ENCODE measurements around the gene NAA25. TPM values are rescaled to one million over a fixed set of nuclear protein-coding genes. Genes with fewer than 3 reads are reported as not detected.
A peak's percentile ranks its signal among the peaks of the same experiment; 100 is the strongest.

NAA25 gene
- 10 to 100 TPM in 1 of 3 donors, 1 to 10 TPM in 2; 3.9 to 20.3 (median 9.4) TPM for polyA plus RNA-seq

GRCh38 chr12:112108202-112109079 lies at the start of gene NAA25:
Gene NAA25, minus strand, starts transcription at chr12:112108783. Its CDS starts 10 bp downstream, at chr12:112108773.
- Mint-ChIP-seq H3K9me3 (no peaks in the 10 kb centered on the region), H3K27ac (peak within 1 kb of the TSS; percentile 85 to 98 (median 96)), H3K4me1 (peaks cover 36 to 52% of the 10 kb centered on the region in 2 donors), H3K36me3 (no peaks in the 10 kb centered on the region), H3K4me3 (peak within 1 kb of the TSS; percentile 96 to 98 (median 98)), H3K27me3 (ENCODE audit: low read depth in 3 of 3) (peaks cover 4 to 8% (median 5%) of the 10 kb centered on the region in 3 donors)
- peak; percentile 83 to 86 (median 85) for DNase-seq

- peaks cover 22 to 23% of the 10 kb centered on the region in 2 donors for H3K4me1 Mint-ChIP-seq
- H3K36me3 Mint-ChIP-seq: peaks cover 38 to 75% (median 57%) of the 10 kb centered on the region in 3 donors
- DNase-seq: no peak
- peak overlapping the region in 1 of 6 donors; percentile 1 for H3K27ac Mint-ChIP-seq
- H3K27me3 Mint-ChIP-seq (ENCODE audit: low read depth in 3 of 3): peaks cover 0 to 8% (median 1%) of the 10 kb centered on the region in 3 donors
- no peak overlapping the region for H3K4me3 Mint-ChIP-seq
- H3K9me3 Mint-ChIP-seq: peaks cover 0 to 13% (median 9%) of the 10 kb centered on the region in 6 donors
These were observed 45.3 kb upstream of the NAA25 start for GRCh38 chr12:112153893-112154219.

- no peak for DNase-seq
- Mint-ChIP-seq H3K9me3 (peaks cover 0 to 12% (median 9%) of the 10 kb centered on the region in 6 donors), H3K27ac (peak overlapping the region in 2 of 6 donors; percentile 14 to 42), H3K4me3 (no peak overlapping the region), H3K27me3 (ENCODE audit: low read depth in 3 of 3) (peaks cover 0 to 8% (median 1%) of the 10 kb centered on the region in 3 donors), H3K36me3 (peaks cover 36 to 75% (median 52%) of the 10 kb centered on the region in 3 donors), H3K4me1 (peaks cover 18% of the 10 kb centered on the region in 2 donors)
These were observed 44.8 kb upstream of the NAA25 start for GRCh38 chr12:112153181-112153892.

GRCh38 chr12:112151766-112152541 lies 43.4 kb upstream of the NAA25 start:
- Mint-ChIP-seq H3K9me3 (peaks cover 0 to 4% (median 0%) of the 10 kb centered on the region in 6 donors), H3K27me3 (ENCODE audit: low read depth in 3 of 3) (peaks cover 0 to 8% (median 0%) of the 10 kb centered on the region in 3 donors), H3K4me1 (peaks cover 7 to 8% of the 10 kb centered on the region in 2 donors), H3K4me3 (no peak overlapping the region), H3K36me3 (peaks cover 22 to 66% (median 38%) of the 10 kb centered on the region in 3 donors), H3K27ac (peak overlapping the region in 2 of 6 donors; percentile 4 to 77)
- DNase-seq: no peak

- peak overlapping the region in 2 of 6 donors; percentile 9 to 39 for H3K27ac Mint-ChIP-seq
These were observed 41.0 kb upstream of the NAA25 start for GRCh38 chr12:112149596-112149995.

GRCh38 chr12:112148031-112148513 lies 39.5 kb upstream of the NAA25 start:
- Mint-ChIP-seq H3K4me3 (no peak overlapping the region), H3K27ac (peak overlapping the region in 1 of 6 donors; percentile 24), H3K27me3 (ENCODE audit: low read depth in 3 of 3) (peaks cover 0 to 4% (median 0%) of the 10 kb centered on the region in 3 donors), H3K9me3 (no peaks in the 10 kb centered on the region), H3K36me3 (peaks cover 19 to 59% (median 28%) of the 10 kb centered on the region in 3 donors), H3K4me1 (peaks cover 1 to 6% of the 10 kb centered on the region in 2 donors)
- DNase-seq: no peak

More at GRCh38 chr12:112149596-112149995, 41.0 kb upstream of the NAA25 start:
- Mint-ChIP-seq H3K27me3 (ENCODE audit: low read depth in 3 of 3) (peaks cover 0 to 8% (median 0%) of the 10 kb centered on the region in 3 donors), H3K36me3 (peaks cover 23 to 65% (median 26%) of the 10 kb centered on the region in 3 donors), H3K4me1 (peaks cover 1 to 6% of the 10 kb centered on the region in 2 donors), H3K4me3 (no peak overlapping the region), H3K9me3 (no peaks in the 10 kb centered on the region)
- no peak for DNase-seq

GRCh38 chr12:112146123-112146522 lies 37.5 kb upstream of the NAA25 start:
- peaks cover 13 to 59% (median 29%) of the 10 kb centered on the region in 3 donors for H3K36me3 Mint-ChIP-seq
- peaks cover 0 to 4% (median 0%) of the 10 kb centered on the region in 3 donors for H3K27me3 Mint-ChIP-seq (ENCODE audit: low read depth in 3 of 3)
- H3K4me1 Mint-ChIP-seq: peaks cover 0 to 6% of the 10 kb centered on the region in 2 donors
- H3K4me3 Mint-ChIP-seq: no peak overlapping the region
- no peak for DNase-seq
- no peaks in the 10 kb centered on the region for H3K9me3 Mint-ChIP-seq
- peak overlapping the region in 1 of 6 donors; percentile 24 for H3K27ac Mint-ChIP-seq

GRCh38 chr12:112140728-112141127 lies 32.1 kb upstream of the NAA25 start:
- Mint-ChIP-seq H3K4me1 (peaks cover 0 to 6% of the 10 kb centered on the region in 2 donors), H3K36me3 (peaks cover 7 to 44% (median 34%) of the 10 kb centered on the region in 3 donors), H3K4me3 (no peak overlapping the region), H3K27me3 (ENCODE audit: low read depth in 3 of 3) (no peaks in the 10 kb centered on the region), H3K9me3 (no peaks in the 10 kb centered on the region), H3K27ac (peak overlapping the region in 1 of 6 donors; percentile 46)
- no peak for DNase-seq

GRCh38 chr12:112134731-112135130 lies 26.1 kb upstream of the NAA25 start:
- no peak for DNase-seq
- Mint-ChIP-seq H3K4me3 (no peak overlapping the region), H3K9me3 (no peaks in the 10 kb centered on the region), H3K36me3 (peaks cover 0 to 6% (median 5%) of the 10 kb centered on the region in 3 donors), H3K4me1 (peaks cover 23 to 40% of the 10 kb centered on the region in 2 donors), H3K27me3 (ENCODE audit: low read depth in 3 of 3) (peaks cover 0 to 2% (median 2%) of the 10 kb centered on the region in 3 donors), H3K27ac (no peak overlapping the region)

- H3K27ac Mint-ChIP-seq: no peak overlapping the region
These were observed 24.8 kb upstream of the NAA25 start for GRCh38 chr12:112133418-112133817.

GRCh38 chr12:112131686-112132085 lies 23.1 kb upstream of the NAA25 start:
- H3K36me3 Mint-ChIP-seq: peaks cover 0 to 6% (median 5%) of the 10 kb centered on the region in 3 donors

More at GRCh38 chr12:112133418-112133817, 24.8 kb upstream of the NAA25 start:
- peaks cover 0 to 2% (median 2%) of the 10 kb centered on the region in 3 donors for H3K27me3 Mint-ChIP-seq (ENCODE audit: low read depth in 3 of 3)
- H3K9me3 Mint-ChIP-seq: no peaks in the 10 kb centered on the region
- peaks cover 33 to 53% of the 10 kb centered on the region in 2 donors for H3K4me1 Mint-ChIP-seq
- peaks cover 0 to 6% (median 5%) of the 10 kb centered on the region in 3 donors for H3K36me3 Mint-ChIP-seq
- no peak for DNase-seq
- no peak overlapping the region for H3K4me3 Mint-ChIP-seq

GRCh38 chr12:112130441-112130998 lies 21.9 kb upstream of the NAA25 start:
- Mint-ChIP-seq H3K4me3 (peak overlapping the region; percentile 75 to 86 (median 77)), H3K4me1 (peaks cover 51 to 71% of the 10 kb centered on the region in 2 donors), H3K36me3 (peaks cover 0 to 6% (median 5%) of the 10 kb centered on the region in 3 donors), H3K9me3 (no peaks in the 10 kb centered on the region), H3K27me3 (ENCODE audit: low read depth in 3 of 3) (peaks cover 0 to 4% (median 2%) of the 10 kb centered on the region in 3 donors), H3K27ac (peak overlapping the region; percentile 90 to 96 (median 92))
- peak; percentile 54 to 65 (median 59) for DNase-seq

More at GRCh38 chr12:112131686-112132085, 23.1 kb upstream of the NAA25 start:
- Mint-ChIP-seq H3K9me3 (no peaks in the 10 kb centered on the region), H3K4me1 (peaks cover 45 to 64% of the 10 kb centered on the region in 2 donors), H3K27me3 (ENCODE audit: low read depth in 3 of 3) (peaks cover 0 to 4% (median 2%) of the 10 kb centered on the region in 3 donors), H3K4me3 (peak overlapping the region; percentile 29 to 51 (median 44)), H3K27ac (peak overlapping the region; percentile 66 to 96 (median 92))
- no peak for DNase-seq

Measured in immature natural killer cell (primary cell).